WI38 (cell line): Measurements from ENCODE around the gene SLC6A15.
A peak's percentile ranks its signal among the peaks of the same experiment; 100 is the strongest.

Source experiments
- H3K4me3 ChIP-seq: 2 replicates; pipeline ENCODE4 v1.5.1; 2011; ENCODE audit warnings: low read depth, mild to moderate bottlenecking, control low read depth, low read length
- TF ChIP-seq, protein P1 (sequence below): IDR thresholded peaks from 2 replicates; pipeline ENCODE4 v1.5.1; 2012; ENCODE audit warnings: low read depth, mild to moderate bottlenecking, control low read depth, low read length

Gene SLC6A15

DNA sequence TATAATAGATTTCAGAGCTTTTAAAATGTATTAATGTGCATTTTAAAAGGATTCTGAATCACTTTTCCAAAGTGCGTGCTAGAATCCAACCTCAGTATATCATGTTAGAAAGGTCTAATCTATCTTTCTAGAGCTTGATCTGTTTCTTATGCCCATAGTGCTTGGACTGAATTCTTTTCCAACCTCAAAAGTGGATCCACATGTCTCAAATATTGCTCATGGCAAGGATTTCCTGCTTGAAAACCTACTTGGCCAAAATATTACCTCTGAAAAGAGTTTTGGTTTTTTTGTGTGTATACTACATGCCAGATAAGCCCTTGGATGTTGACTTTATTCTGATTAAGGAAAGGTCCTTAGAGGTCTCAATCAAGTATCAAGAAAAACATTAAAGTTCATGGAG, 16.9 kb upstream of the SLC6A15 start:
- TF ChIP-seq, protein P1, sequence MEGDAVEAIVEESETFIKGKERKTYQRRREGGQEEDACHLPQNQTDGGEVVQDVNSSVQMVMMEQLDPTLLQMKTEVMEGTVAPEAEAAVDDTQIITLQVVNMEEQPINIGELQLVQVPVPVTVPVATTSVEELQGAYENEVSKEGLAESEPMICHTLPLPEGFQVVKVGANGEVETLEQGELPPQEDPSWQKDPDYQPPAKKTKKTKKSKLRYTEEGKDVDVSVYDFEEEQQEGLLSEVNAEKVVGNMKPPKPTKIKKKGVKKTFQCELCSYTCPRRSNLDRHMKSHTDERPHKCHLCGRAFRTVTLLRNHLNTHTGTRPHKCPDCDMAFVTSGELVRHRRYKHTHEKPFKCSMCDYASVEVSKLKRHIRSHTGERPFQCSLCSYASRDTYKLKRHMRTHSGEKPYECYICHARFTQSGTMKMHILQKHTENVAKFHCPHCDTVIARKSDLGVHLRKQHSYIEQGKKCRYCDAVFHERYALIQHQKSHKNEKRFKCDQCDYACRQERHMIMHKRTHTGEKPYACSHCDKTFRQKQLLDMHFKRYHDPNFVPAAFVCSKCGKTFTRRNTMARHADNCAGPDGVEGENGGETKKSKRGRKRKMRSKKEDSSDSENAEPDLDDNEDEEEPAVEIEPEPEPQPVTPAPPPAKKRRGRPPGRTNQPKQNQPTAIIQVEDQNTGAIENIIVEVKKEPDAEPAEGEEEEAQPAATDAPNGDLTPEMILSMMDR, result no peak
- no peak overlapping the region for H3K4me3 ChIP-seq

DNA sequence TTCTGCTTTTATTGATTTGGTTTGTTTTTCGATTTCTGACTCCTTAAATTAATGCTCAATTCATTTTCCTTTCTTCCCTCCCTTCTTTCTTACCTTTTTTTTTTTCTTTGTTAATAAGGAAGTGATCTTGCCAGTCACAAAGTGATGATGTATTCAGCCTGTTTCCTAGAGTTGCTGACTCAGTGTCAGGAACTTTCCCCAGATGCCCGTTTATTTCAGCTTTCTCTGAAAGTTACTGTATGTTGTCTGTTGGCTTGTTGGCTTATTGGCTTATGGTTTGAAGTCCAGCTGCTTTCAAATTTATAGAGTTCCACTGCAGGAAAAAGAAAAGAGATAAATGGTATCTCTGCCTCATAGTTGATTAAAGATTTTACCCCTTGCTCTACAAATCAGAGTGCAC, 12.4 kb upstream of the SLC6A15 start:
- TF ChIP-seq, protein P1, result no peak
- H3K4me3 ChIP-seq, result no peak overlapping the region

DNA sequence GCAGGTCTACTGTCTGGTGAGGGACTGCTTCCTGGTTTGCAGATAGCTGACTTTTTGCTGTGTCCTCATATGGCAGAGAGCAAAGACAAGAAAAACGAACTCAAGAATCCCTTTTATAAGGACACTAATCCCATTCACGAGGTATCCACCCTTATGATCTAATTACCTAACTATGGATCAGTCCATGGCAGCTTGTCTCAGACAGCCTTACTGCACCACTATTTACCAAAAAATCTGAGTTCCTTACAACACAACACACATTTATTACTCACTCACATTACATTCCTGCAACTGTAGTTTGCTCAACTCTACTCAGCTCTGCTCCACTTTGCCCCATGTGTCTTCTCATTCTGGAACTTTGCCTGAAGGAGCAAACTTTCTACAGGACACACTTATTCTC, 10.1 kb upstream of the SLC6A15 start:
- TF ChIP-seq, protein P1, result no peak
- H3K4me3 ChIP-seq, result no peak overlapping the region

DNA sequence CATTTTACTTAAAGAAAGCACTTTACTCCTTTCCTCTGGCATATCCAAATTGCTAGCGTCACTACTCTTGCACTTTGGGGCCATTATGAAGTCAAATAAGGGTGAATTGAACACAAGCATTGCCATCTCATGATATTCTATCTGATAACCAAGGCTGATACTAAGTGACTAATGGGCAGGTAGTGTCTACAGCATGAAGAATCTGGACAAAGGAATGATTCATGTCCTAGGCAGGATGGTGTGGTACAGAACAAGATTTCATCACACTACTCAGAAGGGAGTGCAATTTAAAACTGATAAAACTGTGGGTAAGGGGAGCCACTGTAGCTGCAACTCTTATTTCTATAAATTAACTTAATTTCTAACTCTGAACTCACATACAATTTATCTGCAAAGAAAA, 7.7 kb upstream of the SLC6A15 start:
- no peak overlapping the region for H3K4me3 ChIP-seq
- TF ChIP-seq, protein P1, result no peak

DNA sequence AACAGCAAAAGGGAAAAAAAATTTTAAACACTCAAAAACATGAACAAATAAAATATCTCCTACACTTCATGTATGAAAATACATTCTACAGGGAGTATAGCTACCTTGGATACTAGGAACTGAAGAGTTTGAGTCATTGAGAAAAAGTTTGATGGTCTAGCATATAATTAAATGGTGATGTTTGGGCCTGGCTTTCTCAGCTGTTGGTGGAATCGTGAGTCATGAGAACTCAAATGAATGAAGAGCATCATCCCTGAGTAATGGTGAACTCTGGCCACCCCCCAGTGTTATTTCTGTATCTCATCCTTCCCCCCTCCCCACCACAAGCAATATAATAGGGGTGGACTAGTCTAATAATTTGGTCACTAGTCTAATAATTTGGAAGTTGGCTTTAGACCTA, 6.7 kb upstream of the SLC6A15 start:
- H3K4me3 ChIP-seq, result no peak overlapping the region
- TF ChIP-seq, protein P1, result no peak

DNA sequence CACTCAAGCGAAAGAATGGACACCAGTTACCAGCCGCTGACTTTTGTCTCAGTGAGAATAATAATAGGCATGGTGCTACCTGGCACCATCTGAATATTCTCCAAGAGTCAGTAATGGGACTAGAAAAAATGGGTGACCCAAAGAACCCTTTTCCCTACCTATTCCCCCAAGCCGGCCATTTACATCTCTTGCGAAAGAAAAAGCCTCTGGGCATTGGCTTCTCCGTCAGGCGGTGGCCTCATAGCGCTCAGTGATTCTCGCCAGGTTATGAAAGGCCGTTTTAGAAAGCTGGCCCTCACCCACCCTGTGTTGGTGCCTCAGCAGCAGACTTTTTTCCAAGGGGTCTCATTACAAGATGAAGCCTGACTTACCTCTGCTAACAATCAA, 523 bp upstream of the SLC6A15 start:
- TF ChIP-seq, protein P1, result no peak
- no peak overlapping the region for H3K4me3 ChIP-seq

DNA sequence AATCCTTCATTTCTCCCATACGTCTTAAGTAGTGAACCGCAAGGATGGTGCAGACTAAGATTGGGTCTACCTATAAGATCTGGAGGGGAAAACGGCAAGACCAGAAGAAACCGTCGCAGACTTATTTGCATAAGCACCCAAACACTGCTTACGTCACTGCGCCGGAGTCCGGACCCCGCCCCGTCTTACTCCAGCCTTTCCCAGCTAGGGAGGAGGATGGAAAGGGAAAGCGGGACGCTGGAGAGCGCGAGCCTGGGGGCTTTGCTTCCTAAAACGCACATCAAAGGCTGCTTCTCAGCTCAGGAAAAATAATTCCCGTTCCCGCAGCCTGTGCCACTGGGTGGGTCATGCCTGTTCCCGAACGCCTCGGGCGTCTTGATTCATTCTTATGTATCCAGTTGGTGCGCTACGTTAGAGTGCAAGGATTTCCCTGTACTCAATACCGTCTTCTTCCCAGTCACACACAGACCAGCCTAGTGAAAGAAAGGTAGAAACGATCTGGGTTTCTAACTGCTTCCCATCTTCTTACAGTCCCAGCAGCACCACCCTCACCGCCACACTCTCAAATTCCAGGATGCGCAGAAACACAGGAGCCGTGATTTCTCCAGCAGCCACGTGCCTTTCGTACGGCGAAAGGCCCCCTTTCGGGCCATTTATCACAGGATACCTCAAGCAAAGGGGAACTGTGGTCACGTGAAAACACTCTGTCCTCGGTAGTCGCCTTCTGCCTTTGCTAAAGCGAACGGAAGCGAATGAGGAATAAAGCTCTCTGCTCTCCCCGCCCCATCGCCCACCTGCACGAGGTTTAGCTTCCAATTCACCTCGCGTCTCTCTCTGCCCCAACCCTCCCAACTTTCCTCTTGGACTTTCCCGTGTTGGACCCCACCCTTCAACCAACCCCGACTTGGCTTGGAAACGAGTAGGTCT, 1.1 kb downstream of the SLC6A15 start:
- TF ChIP-seq, protein P1, result no peak
- peak overlapping the region; percentile 51 for H3K4me3 ChIP-seq
